ENCODE results near the gene TRPT1.

The TRPT1 gene

DNA sequence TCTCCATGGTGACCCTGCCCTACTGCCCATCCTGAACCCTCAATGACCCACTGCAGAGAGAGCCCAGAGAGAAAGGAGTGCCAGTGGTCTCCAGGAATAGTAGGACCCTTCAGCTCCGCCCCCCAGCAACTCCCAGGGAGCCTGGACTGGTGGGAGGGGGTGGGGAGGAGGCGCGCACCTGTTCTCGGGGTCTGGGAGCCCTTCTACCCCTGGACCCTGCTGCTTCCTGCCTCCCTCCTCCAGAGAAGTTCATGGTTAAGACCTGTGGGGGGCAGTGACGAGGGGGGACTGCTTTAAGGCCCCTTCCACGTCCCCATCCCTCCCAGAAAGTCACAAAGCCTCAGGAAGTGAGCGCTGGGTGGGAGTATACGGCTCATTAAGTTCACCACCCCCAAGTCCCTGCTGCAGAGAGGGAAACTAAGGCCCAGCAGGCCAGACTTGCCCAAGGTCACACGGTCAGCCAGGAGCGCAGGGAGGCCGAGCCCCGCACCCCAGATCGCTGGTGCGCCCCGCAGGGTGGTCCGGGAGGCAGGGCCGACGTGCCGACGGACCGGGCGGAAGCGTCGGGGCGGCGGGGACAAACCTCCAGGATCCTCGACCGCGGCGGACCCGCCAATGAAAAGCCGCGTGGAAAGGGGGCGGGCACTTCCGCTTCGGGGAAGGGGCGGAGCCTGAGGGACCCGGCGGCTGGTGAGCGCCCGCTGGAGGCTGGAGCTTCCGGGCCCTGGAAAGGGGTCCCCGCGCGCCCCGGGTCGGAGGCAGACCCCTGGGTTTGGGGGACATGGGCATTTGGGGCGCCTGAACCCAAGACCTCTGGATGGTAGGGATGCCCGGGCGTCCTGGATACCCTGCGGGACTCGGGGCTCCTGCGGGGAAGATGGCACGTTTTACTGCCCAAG, at the start of gene TRPT1, which contains the start of gene NUDT22:
Gene TRPT1, minus strand, starts transcription at position 579 of the 899 bp plus-strand sequence. Its CDS starts 326 bp downstream, at position 253.
Gene NUDT22, plus strand, starts transcription at position 667 of the 899 bp plus-strand sequence. CDS start 379 bp downstream, outside the sequence.
- peak; percentile 94 for DNase-seq

DNA sequence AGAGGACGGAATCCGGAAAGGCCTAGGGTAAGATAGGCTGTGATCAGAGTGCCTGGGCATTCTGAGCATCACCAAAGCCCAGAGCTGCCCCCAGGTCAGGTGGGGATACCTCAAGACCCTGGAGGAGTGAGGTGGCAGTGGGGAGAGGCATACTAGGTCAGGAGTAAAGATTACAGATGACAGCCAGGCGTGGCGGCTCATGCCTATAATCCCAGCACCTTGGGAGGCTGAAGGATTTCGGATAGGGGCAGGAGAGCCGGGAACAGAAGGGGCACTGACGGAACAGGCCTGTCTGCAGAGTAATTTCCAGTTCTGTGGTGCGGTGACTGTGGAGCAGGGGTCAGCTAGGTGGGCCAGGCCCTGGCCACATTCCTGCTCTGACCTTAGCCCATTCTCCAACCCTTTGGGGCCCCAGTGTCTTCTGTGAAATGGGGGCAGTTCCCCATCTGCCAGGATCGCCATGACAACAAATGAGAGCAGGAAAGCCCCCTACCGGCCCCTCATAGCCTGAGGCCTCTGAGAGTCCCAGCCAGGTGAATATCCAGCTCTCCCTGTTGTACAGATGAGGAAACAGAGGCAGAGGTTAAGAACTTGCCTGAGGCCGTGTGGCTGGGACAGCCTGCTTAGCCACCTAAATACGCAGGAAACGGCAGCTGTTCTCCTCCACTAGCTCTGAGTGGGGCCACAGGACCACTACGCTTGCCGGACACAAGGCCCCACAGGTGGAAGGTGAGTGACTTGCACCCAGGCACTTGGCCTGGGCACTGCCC, 49.2 kb upstream of the TRPT1 start:
- no peak for DNase-seq

DNA sequence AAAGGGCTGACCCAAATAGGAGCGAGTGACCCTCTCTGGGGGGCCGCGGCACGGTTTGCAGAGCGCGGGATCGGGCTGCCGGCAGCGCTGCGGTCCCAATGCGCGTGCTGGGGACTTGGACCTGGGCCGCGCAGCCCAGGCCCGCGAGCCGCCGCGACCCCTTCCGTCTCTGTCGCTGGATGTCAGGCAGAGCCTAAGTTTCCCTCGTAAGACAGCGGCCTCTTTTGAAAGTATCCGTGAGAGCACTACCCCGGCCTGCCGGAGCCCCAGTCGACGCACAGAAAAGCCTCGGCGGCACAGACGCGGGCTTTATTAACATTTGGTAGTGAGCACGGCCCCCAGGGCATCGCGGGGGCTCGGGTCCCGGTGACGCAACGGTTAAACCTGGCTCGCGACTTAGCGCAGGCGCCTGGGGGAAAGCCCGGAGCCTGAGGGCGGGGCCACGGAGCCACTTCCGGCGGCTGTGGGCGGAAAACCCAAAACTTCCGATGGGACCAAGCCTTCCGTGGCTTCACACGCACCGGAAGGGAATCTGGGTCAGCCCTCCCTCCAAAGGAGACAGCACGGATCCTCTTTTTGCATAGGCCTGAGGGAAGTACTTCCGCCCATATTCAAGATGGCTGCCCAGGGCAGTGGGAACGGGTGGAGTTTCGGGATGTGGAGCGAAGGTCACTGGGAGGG, 43.7 kb upstream of the TRPT1 start:
- peak; percentile 99 for DNase-seq

DNA sequence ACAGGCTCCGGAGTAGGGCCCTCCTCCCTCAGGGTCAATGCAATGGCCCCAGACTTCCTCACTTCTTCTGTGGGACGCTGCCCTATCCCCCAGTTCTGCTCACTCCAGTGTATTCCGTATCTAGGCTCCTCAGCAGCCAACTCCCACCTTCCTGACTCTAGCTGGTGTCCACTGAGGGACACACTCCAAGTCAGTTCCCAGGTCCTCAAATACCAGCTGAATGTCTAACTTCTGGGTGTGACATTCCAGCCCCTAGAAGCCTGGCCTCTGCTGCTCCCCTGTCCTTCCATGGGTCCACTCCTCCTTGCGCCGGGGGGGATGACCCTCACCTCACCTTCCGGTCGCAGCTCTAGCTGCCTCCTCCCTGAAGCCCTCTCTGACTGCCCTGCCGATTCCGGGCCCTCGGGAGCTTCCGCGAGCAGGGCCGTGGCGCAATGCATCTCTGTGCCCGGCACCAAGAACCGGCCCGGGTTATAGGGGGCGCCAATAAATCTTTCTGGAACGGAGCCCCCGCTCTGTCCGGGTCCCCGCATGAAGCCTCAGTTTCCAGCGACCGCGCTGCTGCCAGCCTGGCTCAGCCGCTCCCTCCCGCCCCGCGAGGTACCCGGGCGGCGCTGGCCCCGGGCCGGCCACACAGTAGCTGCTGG, 43.0 kb upstream of the TRPT1 start:
- DNase-seq = peak; percentile 73

DNA sequence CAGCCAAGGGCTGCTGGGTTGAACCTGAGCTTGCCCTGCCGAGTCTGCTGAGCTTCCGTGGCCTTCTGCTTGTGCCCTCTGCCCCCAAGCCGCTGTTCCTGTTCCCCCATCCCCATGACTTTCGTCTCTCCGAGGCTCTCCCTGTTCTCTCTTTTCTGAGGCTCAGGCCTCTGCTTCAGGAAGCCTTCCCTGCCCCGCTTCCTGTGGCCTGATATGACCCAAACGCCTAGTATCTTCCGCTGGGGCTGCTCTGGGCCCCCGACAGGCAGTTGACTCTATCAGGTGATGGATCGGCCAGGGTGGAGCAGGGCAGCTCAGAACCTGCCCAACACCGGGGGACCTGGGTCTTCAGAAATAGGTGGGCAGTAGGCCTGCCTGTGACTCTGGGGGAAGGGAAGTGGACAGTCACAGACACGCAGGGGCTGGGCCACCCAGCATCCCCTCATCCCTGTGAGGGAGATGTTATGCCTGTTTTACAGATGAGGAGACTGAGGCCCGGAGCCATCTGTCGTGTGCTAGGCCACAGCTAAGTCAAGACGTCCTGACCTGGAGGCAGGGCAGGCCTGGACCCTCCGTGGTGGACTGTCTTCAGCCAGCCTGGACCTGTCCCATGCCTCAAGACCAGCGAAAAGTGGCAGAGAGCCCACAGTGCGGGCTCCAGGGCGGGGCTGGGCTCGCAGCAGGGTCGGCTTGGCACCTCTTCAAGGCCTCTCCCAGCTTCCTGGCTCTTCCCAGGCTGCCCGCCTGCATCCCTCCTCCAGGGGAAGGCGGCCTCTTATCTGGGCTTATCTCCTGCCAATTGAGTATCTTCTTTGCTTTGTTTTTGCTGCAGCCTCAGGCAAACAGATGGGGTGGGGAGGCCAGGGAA, 42.3 kb upstream of the TRPT1 start:
- no peak for DNase-seq

DNA sequence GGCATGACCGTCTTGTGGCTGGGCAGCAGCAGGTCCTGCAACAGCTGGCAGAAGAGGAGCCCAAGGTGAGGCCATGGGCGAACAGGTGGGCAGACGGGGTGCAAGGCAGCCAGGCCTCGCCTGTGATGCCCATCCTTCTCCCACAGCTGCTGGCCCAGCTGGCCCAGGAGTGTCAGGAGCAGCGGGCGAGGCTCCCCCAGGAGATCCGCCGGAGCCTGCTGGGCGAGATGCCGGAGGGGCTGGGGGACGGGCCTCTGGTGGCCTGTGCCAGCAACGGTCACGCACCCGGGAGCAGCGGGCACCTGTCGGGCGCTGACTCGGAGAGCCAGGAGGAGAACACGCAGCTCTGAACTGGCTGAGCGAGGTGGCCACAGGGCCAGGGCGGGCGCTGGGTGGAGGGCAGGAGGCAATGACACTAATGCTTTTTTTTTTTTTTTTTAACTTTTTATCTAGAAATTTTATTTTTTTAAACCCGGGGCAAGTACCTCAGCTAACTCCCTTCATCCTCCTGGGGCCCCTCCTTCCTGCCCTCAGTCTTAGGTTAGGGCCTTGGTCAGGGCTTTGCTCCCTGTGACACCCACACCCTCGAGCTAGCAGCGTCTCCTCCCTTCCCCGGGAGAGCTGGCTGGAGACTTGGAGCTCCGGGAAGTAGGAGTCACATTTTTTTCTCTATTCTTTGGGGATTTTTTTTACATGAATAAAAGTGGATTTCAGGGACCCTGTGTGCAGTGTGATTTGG, 41.4 kb upstream of the TRPT1 start:
- no peak for DNase-seq

- DNase-seq = no peak
These were observed 40.4 kb upstream of the TRPT1 start for GRCh38 chr11:64266339-64266738.

DNA sequence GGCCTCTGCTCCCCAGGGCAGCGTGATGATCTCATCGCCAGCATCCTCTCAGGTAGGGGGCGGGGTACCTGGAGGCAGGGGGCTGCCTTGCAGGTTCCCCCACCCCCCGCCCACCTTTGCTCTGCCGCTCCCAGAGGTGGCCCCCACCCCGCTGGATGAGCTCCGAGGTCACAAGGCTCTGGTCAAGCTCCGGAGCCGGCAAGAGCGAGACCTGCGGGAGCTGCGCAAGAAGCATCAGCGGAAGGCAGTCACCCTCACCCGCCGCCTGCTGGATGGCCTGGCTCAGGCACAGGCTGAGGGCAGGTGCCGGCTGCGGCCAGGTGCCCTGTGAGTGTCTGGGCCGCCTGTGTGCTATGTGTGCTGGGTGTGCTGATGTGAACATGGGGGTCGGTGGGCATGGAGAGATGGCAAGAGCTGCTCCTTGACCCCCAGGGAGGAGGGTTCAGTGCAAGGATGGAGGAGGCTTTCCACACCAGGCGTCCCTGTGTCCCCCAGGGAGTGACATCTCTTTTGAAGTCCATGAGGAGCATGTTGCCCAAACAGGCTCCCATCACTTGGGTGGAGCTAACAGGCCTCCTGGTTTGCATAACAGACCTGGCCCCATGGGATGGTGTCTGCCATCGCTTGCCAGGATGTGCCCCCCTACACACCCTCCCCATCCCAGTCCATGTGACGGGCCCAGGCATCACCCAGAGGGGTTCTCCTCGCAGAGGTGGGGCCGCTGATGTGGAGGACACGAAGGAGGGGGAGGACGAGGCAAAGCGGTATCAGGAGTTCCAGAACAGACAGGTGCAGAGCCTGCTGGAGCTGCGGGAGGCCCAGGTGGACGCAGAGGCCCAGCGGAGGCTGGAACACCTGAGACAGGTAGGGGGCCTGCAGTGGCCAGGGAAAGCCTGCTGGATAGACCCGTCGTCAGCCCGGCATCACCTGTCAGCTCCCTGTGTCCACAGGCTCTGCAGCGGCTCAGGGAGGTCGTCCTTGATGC, 39.5 kb upstream of the TRPT1 start:
- DNase-seq = no peak

DNA sequence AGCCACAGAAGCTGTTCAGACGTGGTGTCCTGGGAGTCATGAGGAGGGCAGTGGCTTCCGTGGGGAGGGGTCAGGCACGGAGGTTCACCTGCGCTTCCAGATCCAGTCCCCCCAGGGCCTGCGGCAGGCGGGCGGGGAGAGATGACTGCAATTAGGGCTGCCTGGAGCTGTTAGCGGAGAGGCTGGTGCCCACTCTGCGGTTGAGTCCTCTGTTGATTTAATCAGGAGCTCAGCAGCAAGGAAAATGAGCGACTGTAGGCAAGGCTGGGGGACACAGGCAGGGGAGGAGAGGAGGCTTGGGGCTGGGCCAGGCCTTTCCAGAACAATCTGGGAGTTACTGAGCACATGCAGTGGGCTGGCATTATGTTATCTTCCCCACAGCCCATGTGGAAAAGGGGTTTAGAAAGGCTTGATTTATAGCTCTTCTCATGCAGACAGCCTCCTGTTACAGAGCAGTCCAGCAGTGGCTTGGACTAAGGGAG, 38.4 kb upstream of the TRPT1 start:
- DNase-seq = no peak

DNA sequence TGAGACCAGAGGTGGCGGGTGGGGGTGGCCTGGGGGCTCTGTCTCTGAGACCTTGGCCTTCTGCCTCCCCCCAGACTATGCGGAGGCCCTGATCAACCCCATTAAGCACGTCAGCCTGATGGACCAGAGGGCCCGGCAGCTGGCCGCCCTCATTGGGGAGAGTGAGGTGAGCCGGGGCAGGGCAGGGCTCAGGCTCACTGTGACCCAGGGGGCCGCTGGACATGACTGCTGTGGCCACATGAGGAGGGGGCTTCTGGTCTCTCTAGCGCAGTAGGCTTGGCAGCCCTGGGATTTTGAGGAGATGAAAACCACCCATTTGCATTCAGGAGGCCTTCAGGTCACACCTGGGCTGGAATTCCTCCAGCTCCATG, 37.9 kb upstream of the TRPT1 start:
- DNase-seq = no peak

DNA sequence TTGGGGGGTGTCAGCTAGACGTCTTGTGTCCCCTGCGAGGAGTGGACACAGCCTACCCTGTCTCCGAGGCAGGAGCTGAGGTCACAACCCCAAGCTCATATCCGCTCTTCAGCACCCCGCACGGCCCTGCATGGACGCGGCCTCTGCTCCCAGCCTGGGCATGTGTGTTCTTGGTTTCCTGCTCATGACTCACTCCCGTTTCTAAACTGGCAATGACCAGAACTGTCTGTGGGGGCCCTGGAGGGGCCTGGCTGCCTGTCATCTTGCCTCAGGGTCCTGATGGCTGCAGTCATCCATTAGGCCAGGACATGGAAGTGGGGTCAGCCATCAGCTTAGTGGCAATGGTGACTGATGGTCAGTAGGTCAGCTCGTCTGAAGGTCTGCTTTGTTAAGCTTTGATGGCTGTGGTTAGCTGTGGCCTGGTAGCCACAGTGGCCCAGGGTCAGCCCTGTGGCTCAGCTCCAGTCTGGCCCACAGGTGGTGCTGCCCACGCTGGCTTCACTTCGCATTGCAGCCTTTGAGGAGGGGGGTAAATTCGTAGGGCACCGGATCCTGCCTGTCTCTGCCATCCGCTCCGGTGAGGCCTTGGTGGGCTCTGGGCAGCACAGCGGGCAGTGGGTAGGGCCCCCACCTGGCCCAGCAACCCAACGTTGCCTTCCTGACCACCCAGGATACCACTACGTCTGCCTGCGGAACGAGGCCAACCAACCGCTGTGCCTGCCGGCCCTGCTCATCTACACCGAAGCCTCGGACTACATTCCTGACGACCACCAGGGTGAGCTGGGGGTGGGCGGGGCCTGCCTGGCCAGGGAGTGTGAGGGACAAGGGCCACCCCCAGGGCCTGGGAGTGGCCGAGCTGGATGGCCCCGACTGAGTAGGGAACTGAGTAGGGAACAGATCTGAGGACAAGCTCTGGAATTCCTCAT, 37.3 kb upstream of the TRPT1 start:
- DNase-seq = no peak

DNA sequence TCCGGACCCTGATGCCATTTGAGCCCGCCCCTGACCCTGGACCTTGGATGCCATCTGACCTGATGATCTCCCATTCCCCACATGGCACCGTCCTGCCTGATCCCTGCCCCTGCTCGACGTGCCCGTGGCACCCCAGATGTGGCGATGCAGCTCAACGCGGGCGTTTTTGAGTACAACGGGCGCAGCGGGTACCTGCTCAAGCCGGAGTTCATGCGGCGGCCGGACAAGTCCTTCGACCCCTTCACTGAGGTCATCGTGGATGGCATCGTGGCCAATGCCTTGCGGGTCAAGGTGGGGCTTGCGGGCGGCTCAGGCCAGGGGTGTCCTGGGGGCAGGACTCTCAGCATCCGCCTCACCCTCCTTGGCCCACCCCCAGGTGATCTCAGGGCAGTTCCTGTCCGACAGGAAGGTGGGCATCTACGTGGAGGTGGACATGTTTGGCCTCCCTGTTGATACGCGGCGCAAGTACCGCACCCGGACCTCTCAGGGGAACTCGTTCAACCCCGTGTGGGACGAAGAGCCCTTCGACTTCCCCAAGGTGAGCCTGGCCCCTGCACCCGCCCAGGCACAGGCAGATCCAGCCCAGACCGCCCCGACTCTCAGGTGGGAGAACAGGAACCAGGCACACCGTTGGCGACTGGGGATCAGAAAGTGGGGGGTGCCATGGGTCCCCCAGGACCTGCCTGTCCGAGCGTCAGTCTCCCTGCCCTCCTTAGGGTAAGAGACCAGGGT, 36.5 kb upstream of the TRPT1 start:
- DNase-seq = no peak

DNA sequence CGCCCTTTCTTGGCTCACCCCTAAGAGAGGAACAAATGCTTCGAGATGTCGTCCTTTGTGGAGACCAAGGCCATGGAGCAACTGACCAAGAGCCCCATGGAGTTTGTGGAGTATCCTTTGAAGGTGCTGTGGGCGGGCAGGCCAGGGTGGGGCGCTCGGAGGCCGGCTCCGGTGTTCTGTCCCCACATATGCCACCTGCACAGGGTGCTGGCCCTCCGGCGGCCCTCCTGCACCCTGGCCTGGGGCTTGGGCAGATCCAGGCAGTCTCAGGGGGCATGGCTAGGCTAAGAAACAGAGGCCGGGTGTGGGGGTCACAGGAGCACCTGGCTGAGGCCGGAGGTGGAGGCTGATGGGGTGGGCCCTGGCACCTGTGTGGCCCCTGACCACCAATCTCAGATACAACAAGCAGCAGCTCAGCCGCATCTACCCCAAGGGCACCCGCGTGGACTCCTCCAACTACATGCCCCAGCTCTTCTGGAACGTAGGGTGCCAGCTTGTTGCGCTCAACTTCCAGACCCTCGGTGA, 35.6 kb upstream of the TRPT1 start:
- DNase-seq = no peak

DNA sequence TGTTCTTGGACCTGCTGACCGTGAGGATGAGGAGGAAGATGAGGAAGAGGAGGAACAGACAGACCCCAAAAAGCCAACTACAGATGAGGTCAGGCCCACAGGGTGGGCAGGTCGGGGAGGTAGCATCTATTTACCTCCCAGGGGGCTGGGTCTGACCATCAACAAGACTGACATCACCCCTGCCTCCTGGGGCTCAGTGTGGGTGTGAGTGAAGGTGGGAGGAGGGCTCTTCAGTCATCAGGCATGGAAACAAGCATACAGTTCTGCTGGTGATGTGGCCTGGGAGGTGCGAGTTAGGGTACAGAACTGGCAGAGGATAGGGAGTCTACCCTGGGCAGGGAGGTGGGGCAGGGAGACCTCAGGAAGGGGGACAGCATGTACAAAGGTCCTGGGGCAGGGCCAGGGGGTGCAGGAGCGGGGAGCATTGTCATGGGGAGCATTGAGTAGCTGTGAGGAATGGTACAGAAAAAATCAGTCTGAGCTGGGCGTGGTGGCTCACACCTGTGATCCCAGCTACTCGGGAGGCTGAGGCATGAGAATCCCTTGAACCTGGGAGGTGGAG, 34.2 kb upstream of the TRPT1 start:
- DNase-seq = no peak

DNA sequence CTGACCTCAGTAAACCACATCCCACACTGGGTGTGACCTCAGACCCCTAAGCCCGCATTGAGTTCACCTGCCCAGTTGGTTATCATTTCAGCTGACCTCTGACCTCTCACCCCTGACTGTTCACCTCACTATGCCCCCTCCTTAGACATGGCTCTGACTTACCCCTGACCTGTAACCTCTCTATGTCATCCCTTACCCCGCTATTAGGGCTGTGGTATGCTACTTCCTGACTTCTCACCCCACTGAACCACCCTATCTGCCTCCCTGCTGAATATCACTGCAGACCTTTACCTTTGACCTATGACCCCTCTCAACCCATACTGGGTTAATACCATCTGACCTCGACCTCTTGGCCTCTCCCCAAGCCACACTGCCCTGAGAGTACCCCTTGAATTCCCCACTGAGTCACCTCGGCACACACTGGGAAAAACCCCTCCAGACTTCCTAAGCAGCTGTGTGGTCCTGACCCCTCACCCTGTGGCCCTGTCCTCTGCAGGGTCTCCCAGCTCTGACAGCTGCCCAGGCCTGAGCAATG, 33.6 kb upstream of the TRPT1 start:
- DNase-seq = no peak

GRCh38 chr11:64258946-64259532, 33.1 kb upstream of the TRPT1 start:
- DNase-seq = no peak
